NCI-H1436 (cell line): ENCODE data around the gene WNK1.
"Not testable (repeated sequence)": the region's sequence is repeated elsewhere in the genome, so short reads cannot be mapped to it uniquely, and the experiment has no call there.

Source experiments
- DNase-seq: peaks from one replicate; lab custom pipeline; 2025; lab: John Stamatoyannopoulos, UW

Gene WNK1

GRCh38 chr12:911191-911826 is 158.9 kb downstream of the WNK1 start:
- DNase-seq = no peak

GRCh38 chr12:912466-913235 is 160.3 kb downstream of the WNK1 start:
- DNase-seq = no peak

- no peak for DNase-seq
These were observed 161.7 kb downstream of the WNK1 start for GRCh38 chr12:913919-914698.

GRCh38 chr12:915090-915489 is 162.7 kb downstream of the WNK1 start:
- DNase-seq = no peak

- DNase-seq = no peak
These were observed 163.9 kb downstream of the WNK1 start for GRCh38 chr12:916240-916639.

- no peak for DNase-seq
These were observed 164.5 kb downstream of the WNK1 start for GRCh38 chr12:916712-917445.

GRCh38 chr12:920676-921075 is 168.3 kb downstream of the WNK1 start:
- DNase-seq = no peak

GRCh38 chr12:922285-922684 is 169.9 kb downstream of the WNK1 start:
- DNase-seq = no peak

- DNase-seq = no peak
These were observed 174.3 kb downstream of the WNK1 start for GRCh38 chr12:926641-927040.

- DNase-seq = no peak
These were observed 178.7 kb downstream of the WNK1 start for GRCh38 chr12:931060-931459.

- no peak for DNase-seq
These were observed 179.2 kb downstream of the WNK1 start for GRCh38 chr12:931591-931990.

- not testable (repeated sequence) for DNase-seq
These were observed 183.5 kb downstream of the WNK1 start for GRCh38 chr12:935891-936290.

- DNase-seq = no peak
These were observed 184.3 kb downstream of the WNK1 start for GRCh38 chr12:936377-937345.

GRCh38 chr12:938810-939209 is 186.4 kb downstream of the WNK1 start:
- DNase-seq = no peak

GRCh38 chr12:943051-943450 is 190.7 kb downstream of the WNK1 start:
- no peak for DNase-seq

GRCh38 chr12:944211-944610 is 191.8 kb downstream of the WNK1 start:
- no peak for DNase-seq

GRCh38 chr12:946212-946611 is 193.8 kb downstream of the WNK1 start:
- no peak for DNase-seq

- no peak for DNase-seq
These were observed 194.3 kb downstream of the WNK1 start for GRCh38 chr12:946631-947030.

- DNase-seq = no peak
These were observed 195.9 kb downstream of the WNK1 start for GRCh38 chr12:948238-948637.

- DNase-seq = peak; percentile 97
These were observed 197.2 kb downstream of the WNK1 start, which contains the start of gene RAD52 for GRCh38 chr12:949453-950191. RAD52 (minus strand) TSS chr12:949694; CDS start chr12:933058, 16,636 bp downstream.
